Mammary epithelial cell (primary cell): ENCODE data around the gene ACOX3.

Experiments used
- EZH2 ChIP-seq: IDR thresholded peaks from 2 replicates; pipeline ENCODE4 v1.6.1; 2012; ENCODE audit warnings: low read length, inconsistent platforms, borderline replicate concordance
- TF ChIP-seq, protein P1 (sequence below), 2 donors: IDR thresholded peaks in 1 of 2; conservative IDR thresholded peaks in 1 of 2; 2 replicates each; pipeline ENCODE4 v1.5.1; 2011 to 2012; ENCODE audit warnings: inconsistent platforms in 2 of 2, low read length in 2 of 2, mild to moderate bottlenecking in 2 of 2, control low read depth in 1 of 2, low read depth in 1 of 2; ENCODE audit not compliant: insufficient read depth in 1 of 2; ENCODE audit errors: extremely low read depth in 1 of 2

DNA sequence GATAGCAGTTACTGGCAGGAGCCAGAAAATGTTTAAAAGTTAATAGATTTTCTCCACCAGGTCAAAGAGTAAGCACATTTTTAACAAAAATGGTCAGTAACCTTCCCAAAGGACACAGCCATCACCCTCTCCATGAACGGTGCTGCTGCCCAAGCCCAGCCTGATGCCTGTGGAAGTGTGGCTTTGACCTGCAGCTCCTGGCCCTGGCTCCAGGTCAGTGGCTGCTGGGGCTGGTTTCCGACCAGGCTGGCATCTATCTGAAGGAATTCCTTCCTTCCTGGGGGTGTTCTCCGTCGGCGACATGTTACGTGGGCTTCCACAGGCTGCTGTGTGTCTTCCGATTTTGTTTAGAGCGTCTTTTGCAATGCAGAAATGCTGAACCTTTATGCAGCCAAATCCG lies 61.7 kb downstream of the ACOX3 start:
- TF ChIP-seq, protein P1, sequence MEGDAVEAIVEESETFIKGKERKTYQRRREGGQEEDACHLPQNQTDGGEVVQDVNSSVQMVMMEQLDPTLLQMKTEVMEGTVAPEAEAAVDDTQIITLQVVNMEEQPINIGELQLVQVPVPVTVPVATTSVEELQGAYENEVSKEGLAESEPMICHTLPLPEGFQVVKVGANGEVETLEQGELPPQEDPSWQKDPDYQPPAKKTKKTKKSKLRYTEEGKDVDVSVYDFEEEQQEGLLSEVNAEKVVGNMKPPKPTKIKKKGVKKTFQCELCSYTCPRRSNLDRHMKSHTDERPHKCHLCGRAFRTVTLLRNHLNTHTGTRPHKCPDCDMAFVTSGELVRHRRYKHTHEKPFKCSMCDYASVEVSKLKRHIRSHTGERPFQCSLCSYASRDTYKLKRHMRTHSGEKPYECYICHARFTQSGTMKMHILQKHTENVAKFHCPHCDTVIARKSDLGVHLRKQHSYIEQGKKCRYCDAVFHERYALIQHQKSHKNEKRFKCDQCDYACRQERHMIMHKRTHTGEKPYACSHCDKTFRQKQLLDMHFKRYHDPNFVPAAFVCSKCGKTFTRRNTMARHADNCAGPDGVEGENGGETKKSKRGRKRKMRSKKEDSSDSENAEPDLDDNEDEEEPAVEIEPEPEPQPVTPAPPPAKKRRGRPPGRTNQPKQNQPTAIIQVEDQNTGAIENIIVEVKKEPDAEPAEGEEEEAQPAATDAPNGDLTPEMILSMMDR (conservative IDR thresholded peaks at IDR 0.05 in 1 of 2, IDR thresholded peaks at IDR 0.05 in 1 of 2; ENCODE audit: extremely low read depth in 1 of 2, insufficient read depth in 1 of 2, low read depth in 1 of 2, low read length in 2 of 2): no peak
- TF ChIP-seq EZH2: no peak
